Sigmoid colon (tissue), 7 donors: ENCODE data around the gene NOL7. TPM values are rescaled to one million over a fixed set of nuclear protein-coding genes. Genes with fewer than 3 reads are reported as not detected.

Experiments
- DNase-seq: peaks from one replicate; pipeline ENCODE4 v3.0.0-alpha.2; 2019
- H3K27ac ChIP-seq, 4 donors: fragments of 200-600 bp; sonication (generic); one replicate each; pipeline ENCODE4 v1.5.1; 2016 to 2019; ENCODE audit warnings: mild to moderate bottlenecking in 1 of 4
- H3K27me3 ChIP-seq, 3 donors: fragments of 200-600 bp; sonication (generic); one replicate each; pipeline ENCODE4 v1.5.1; 2019; ENCODE audit warnings: mild to moderate bottlenecking in 1 of 3
- H3K36me3 ChIP-seq, 4 donors: fragments of 200-600 bp; sonication (generic); one replicate each; pipeline ENCODE4 v1.5.1; 2016 to 2019
- H3K4me1 ChIP-seq, 4 donors: fragments of 200-600 bp; sonication (generic); one replicate each; pipeline ENCODE4 v1.5.1; 2017 to 2019
- H3K4me3 ChIP-seq, 4 donors: fragments of 200-600 bp; sonication (generic); one replicate each; pipeline ENCODE4 v1.5.1; 2017 to 2019; ENCODE audit warnings: mild to moderate bottlenecking in 2 of 4, moderate library complexity in 1 of 4
- H3K9me3 ChIP-seq, 4 donors: fragments of 200-600 bp in 3 of 4; sonication (generic) in 3 of 4; one replicate each; pipeline versions ENCODE4 v1.5.1 to v1.6.1; 2013 to 2019
- CTCF ChIP-seq, 4 experiments: fragments of 450-650 bp in 3 of 4; fragments of 200-600 bp in 1 of 4; IDR thresholded peaks; one replicate each; pipeline ENCODE4 v1.5.1; 2016 to 2019; ENCODE audit warnings: antibody characterized with exemption in 4 of 4, mild to moderate bottlenecking in 3 of 4, moderate library complexity in 2 of 4
- EP300 ChIP-seq, 4 donors: sonication (generic); formaldehyde crosslinking; IDR thresholded peaks; one replicate each; pipeline ENCODE4 v1.6.1; 2017; ENCODE audit warnings: antibody characterized with exemption in 4 of 4
- POLR2A ChIP-seq, 2 donors: fragments of 450-650 bp; IDR thresholded peaks; one replicate each; pipeline ENCODE4 v1.6.1; 2016; ENCODE audit warnings: antibody characterized with exemption in 2 of 2, mild to moderate bottlenecking in 2 of 2, moderate library complexity in 2 of 2
- WGBS, 2 donors: extraction: QIAGEN DNeasy Blood & Tissue Kit; methylation state at CpG; one replicate each; pipeline ENCODE4 v1.1.7; 2013; 5-methylcytosine and 5-hydroxymethylcytosine counted together
- intact Hi-C: fragments of 100-400 bp; cut with DNase I; formaldehyde crosslinking; loops from one replicate; pipeline ENCODE4 v1.15.1; 2023
- polyA plus RNA-seq, 3 donors: library from polyadenylated mRNA; stranded (reverse); fragments of 200-250 nt; gene quantifications; one replicate each; pipeline ENCODE4 v1.2.3, GENCODE V29; 2013
- total RNA-seq, 4 donors: library from RNA; depleted of rRNA; stranded (reverse); fragments of >200 nt; gene quantifications; one replicate each; pipeline ENCODE4 v1.1.0, GENCODE V29; 2016
- donor health status: healthy with polysubstance abuse.
- donor health status: Bipolar disorder and iron deficiency.
- donor health status: healthy.

Gene NOL7
- total and polyA plus RNA-seq, 7 donors = 72.2 to 97.6 (median 87.8) TPM

GRCh38 chr6:13669476-13669875 is 54.3 kb downstream of the NOL7 start:
- TF ChIP-seq EP300 (IDR thresholded peaks at IDR 0.05) = no peak
- TF ChIP-seq POLR2A (IDR thresholded peaks at IDR 0.05) = no peak
- TF ChIP-seq CTCF (IDR thresholded peaks at IDR 0.05) = no peak
- WGBS, 2 donors = 96 to 97% methylated on average over 5 of the region's 5 CpGs
- no peak for DNase-seq
- Histone ChIP-seq H3K4me1 (peaks cover 0 to 34% (median 14%) of the 10 kb centered on the region in 4 donors), H3K9me3 (no peaks in the 10 kb centered on the region), H3K4me3 (no peak overlapping the region), H3K27me3 (no peaks in the 10 kb centered on the region), H3K36me3 (no peaks in the 10 kb centered on the region), H3K27ac (no peak overlapping the region)
- intact Hi-C loops = no loop called here

Other genes starting within 250 kb of the NOL7 start
- 10 to 100 TPM; 13.3 to 18.3 (median 15.7) TPM for gene GFOD1, start 127.7 kb upstream of the NOL7 start, total RNA-seq
- 1 to 10 TPM; 2.3 to 6.5 (median 3.0) TPM for gene GFOD1, start 127.7 kb upstream of the NOL7 start, polyA plus RNA-seq
- 10 to 100 TPM in 1 of 4 donors, 1 to 10 TPM in 3; 5.8 to 13.3 (median 9.2) TPM for gene SIRT5, start 40.7 kb upstream of the NOL7 start, total RNA-seq
- gene SIRT5, start 40.7 kb upstream of the NOL7 start, polyA plus RNA-seq = 10 to 100 TPM in 1 of 3 donors, 1 to 10 TPM in 2; 8.0 to 12.5 (median 8.4) TPM
- gene RANBP9, start 96.5 kb downstream of the NOL7 start, total RNA-seq = 10 to 100 TPM; 49.6 to 84.3 (median 55.3) TPM
- 10 to 100 TPM; 19.4 to 26.6 (median 22.2) TPM for gene RANBP9, start 96.5 kb downstream of the NOL7 start, polyA plus RNA-seq
- gene MCUR1, start 199.2 kb downstream of the NOL7 start, total RNA-seq = 10 to 100 TPM in 2 of 4 donors, 1 to 10 TPM in 2; 7.2 to 13.2 (median 9.0) TPM
- gene MCUR1, start 199.2 kb downstream of the NOL7 start, polyA plus RNA-seq = 10 to 100 TPM; 12.9 to 34.2 (median 25.7) TPM